ENCODE data around the gene OASL.

DNA sequence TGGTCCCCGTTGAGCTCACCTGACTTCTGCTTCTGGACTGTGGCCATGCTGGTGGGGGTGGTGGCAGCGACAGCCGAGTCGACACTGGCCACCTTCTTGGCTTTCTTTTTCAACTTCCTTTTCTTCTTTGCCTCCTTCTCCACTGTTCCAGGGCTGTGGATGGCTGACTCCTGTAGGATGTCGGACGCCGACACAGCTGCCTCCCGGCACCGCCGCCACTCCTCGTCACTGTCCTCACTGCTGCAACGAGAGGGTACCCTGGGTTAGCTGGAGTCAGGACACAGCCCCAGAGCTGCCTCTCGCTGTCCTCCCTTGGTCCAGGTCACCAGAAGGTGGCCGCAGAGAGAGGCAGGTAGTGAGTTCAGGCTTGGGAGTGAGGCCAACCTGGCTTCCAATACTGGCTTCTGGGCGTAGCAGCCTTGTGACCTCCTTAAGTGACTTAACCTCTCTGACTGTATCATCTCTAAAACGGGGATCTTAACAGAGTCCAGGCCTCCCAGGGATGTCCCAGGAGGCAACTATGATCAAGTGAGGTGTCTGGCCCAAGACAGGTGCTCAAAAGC is 34.7 kb downstream of the OASL start:
- TF ChIP-seq, protein P1, sequence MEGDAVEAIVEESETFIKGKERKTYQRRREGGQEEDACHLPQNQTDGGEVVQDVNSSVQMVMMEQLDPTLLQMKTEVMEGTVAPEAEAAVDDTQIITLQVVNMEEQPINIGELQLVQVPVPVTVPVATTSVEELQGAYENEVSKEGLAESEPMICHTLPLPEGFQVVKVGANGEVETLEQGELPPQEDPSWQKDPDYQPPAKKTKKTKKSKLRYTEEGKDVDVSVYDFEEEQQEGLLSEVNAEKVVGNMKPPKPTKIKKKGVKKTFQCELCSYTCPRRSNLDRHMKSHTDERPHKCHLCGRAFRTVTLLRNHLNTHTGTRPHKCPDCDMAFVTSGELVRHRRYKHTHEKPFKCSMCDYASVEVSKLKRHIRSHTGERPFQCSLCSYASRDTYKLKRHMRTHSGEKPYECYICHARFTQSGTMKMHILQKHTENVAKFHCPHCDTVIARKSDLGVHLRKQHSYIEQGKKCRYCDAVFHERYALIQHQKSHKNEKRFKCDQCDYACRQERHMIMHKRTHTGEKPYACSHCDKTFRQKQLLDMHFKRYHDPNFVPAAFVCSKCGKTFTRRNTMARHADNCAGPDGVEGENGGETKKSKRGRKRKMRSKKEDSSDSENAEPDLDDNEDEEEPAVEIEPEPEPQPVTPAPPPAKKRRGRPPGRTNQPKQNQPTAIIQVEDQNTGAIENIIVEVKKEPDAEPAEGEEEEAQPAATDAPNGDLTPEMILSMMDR (IDR thresholded peaks at IDR 0.05) = no peak
- no peak for TF ChIP-seq EP300 (IDR thresholded peaks at IDR 0.05; ENCODE audit: low read depth)
- no peak for TF ChIP-seq POLR2A (IDR thresholded peaks at IDR 0.05)
